ENCODE results near the gene RASSF1. TPM values are rescaled to one million over a fixed set of nuclear protein-coding genes. Genes with fewer than 3 reads are reported as not detected.
A peak's percentile ranks its signal among the peaks of the same experiment; 100 is the strongest.

The RASSF1 gene
- total RNA-seq, 1 experiment from 2014 or later, result 17.4 TPM

GRCh38 chr3:50364573-50365079, 24.0 kb upstream of the RASSF1 start:
- in situ Hi-C loops (cut with HindIII; ENCODE audit: low pct_unique_long_range_greater_than_20kb, low sequenced_read_pairs) (no loop called here), intact Hi-C loops (cut with micrococcal nuclease; ENCODE audit: unreplicated experiment) (no loop called here)
- no peak overlapping the region for H3K27ac ChIP-seq (ENCODE audit: low read length)
- CTCF ChIA-PET, result interaction anchor here (0.6 kb wide), 1 partner anchor 250 kb away, joined by 7 read pairs; no protein-coding TSS in a partner anchor
- BruUV-seq (replicated peaks), result no TSS peak
- no peaks in the 10 kb centered on the region for H3K4me1 ChIP-seq (ENCODE audit: control insufficient read depth, insufficient read depth, low read length)
- ATAC-seq, result peak; percentile 37
- H3K27me3 ChIP-seq (ENCODE audit: control insufficient read depth, insufficient read depth, low read length), result no peaks in the 10 kb centered on the region
- POLR2A ChIA-PET, result no interaction called here
- no peak for DNase-seq (ENCODE audit: low read depth, low spot score)
- H3K4me3 ChIP-seq (ENCODE audit: low read depth in 2 of 2, low read length in 2 of 2), result peak overlapping the region; percentile 23 to 58; a peak in 3 of 4 replicates
- H3K9me3 ChIP-seq (ENCODE audit: control insufficient read depth, insufficient read depth, low read depth, low read length), result no peaks in the 10 kb centered on the region
- TF ChIP-seq REST (IDR thresholded peaks at IDR 0.05; ENCODE audit: insufficient read depth in 1 of 2, low read depth in 2 of 2, low read length in 1 of 2) (no peak), CTCF (IDR thresholded peaks at IDR 0.05) (no peak), POLR2AphosphoS5 (IDR thresholded peaks at IDR 0.05; ENCODE audit: low read depth, low read length) (no peak), TCF7L2 (IDR thresholded peaks at IDR 0.05; ENCODE audit: low read depth, low read length) (no peak), SIN3A (IDR thresholded peaks at IDR 0.05; ENCODE audit: borderline replicate concordance, insufficient read depth, low read depth, low read length) (no peak)
- no peaks in the 10 kb centered on the region for H3K36me3 ChIP-seq (ENCODE audit: control insufficient read depth, insufficient read depth, low read length)

DNA sequence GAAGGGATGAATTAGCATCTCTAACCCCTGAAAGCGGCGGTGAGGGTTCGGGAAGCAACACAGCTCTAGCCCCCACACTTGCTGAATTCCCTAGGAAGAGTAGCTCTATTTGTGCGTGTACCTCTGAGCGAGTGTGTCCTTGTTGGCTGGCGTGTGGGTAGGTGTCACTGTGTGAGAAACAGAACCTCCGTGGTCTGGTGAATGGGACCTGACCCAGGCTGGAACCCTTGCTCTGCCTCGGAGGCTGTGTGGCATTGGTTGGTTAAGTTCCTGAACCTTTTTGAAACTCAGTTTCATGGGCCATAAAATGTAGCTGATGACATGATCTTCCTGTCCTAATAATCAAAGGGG, 19.1 kb upstream of the RASSF1 start:
- ATAC-seq, result peak; percentile 21
- CTCF ChIA-PET, result no interaction called here
- Histone ChIP-seq H3K27me3 (ENCODE audit: control insufficient read depth, insufficient read depth, low read length) (no peaks in the 10 kb centered on the region), H3K27ac (ENCODE audit: low read length) (peak overlapping the region; percentile 59; the same call in 1 of the 2 replicates), H3K36me3 (ENCODE audit: control insufficient read depth, insufficient read depth, low read length) (no peaks in the 10 kb centered on the region), H3K9me3 (ENCODE audit: control insufficient read depth, insufficient read depth, low read depth, low read length) (no peaks in the 10 kb centered on the region), H3K4me3 (ENCODE audit: low read depth in 2 of 2, low read length in 2 of 2) (peak overlapping the region; percentile 71 to 79), H3K4me1 (ENCODE audit: control insufficient read depth, insufficient read depth, low read length) (peaks cover 14% of the 10 kb centered on the region)
- BruUV-seq (replicated peaks), result no TSS peak
- POLR2A ChIA-PET, result no interaction called here
- intact Hi-C loops (cut with micrococcal nuclease; ENCODE audit: unreplicated experiment) (no loop called here), in situ Hi-C loops (cut with HindIII; ENCODE audit: low pct_unique_long_range_greater_than_20kb, low sequenced_read_pairs) (no loop called here)
- TF ChIP-seq POLR2AphosphoS5 (IDR thresholded peaks at IDR 0.05; ENCODE audit: low read depth, low read length), result no peak
- no peak for TF ChIP-seq SIN3A (IDR thresholded peaks at IDR 0.05; ENCODE audit: borderline replicate concordance, insufficient read depth, low read depth, low read length)
- no peak for TF ChIP-seq CTCF (IDR thresholded peaks at IDR 0.05)
- no peak for TF ChIP-seq TCF7L2 (IDR thresholded peaks at IDR 0.05; ENCODE audit: low read depth, low read length)
- no peak for TF ChIP-seq REST (IDR thresholded peaks at IDR 0.05; ENCODE audit: insufficient read depth in 1 of 2, low read depth in 2 of 2, low read length in 1 of 2)
- no peak for DNase-seq (ENCODE audit: low read depth, low spot score)

Measured in Panc1 (cell line).